Heart right ventricle (tissue), 16 donors: ENCODE results near the gene PCNP. TPM values are rescaled to one million over a fixed set of nuclear protein-coding genes. Genes with fewer than 3 reads are reported as not detected.

Experiments used
- ATAC-seq, 8 donors: fragments of 200-7000 bp; cut with Tn5 transposase; one replicate each; pipeline ENCODE4 v1.9.1; 2020; ENCODE audit warnings: mild to moderate bottlenecking in 8 of 8, moderate library complexity in 8 of 8, moderate number of reproducible peaks in 1 of 8
- DNase-seq, 2 donors: peaks; one replicate each; pipeline ENCODE4 v3.0.0-alpha.2; 2020
- H3K27ac ChIP-seq, 10 donors: fragments of 200-600 bp; sonication (generic) in 2 of 10; one replicate each; pipeline versions ENCODE4 v1.5.0 to v1.8.0; 2020 to 2022; ENCODE audit warnings: mild to moderate bottlenecking in 3 of 10
- H3K27me3 ChIP-seq, 7 donors: fragments of 200-600 bp; one replicate each; pipeline ENCODE4 v1.8.0; 2021 to 2022; ENCODE audit warnings: mild to moderate bottlenecking in 2 of 7
- H3K36me3 ChIP-seq, 9 donors: fragments of 200-600 bp; sonication (generic) in 1 of 9; one replicate each; pipeline versions ENCODE4 v1.5.0 to v1.8.0; 2020 to 2022; ENCODE audit warnings: mild to moderate bottlenecking in 2 of 9
- H3K4me1 ChIP-seq, 9 donors: fragments of 200-600 bp; sonication (generic) in 1 of 9; one replicate each; pipeline versions ENCODE4 v1.5.0 to v1.8.0; 2020 to 2022; ENCODE audit warnings: mild to moderate bottlenecking in 4 of 9
- H3K4me3 ChIP-seq, 10 donors: fragments of 200-600 bp; sonication (generic) in 2 of 10; one replicate each; pipeline versions ENCODE4 v1.5.0 to v1.8.0; 2020 to 2022; ENCODE audit warnings: mild to moderate bottlenecking in 7 of 10, moderate library complexity in 2 of 10
- H3K9me3 ChIP-seq, 11 donors: fragments of 200-600 bp in 10 of 11; sonication (generic) in 2 of 11; one replicate each; pipeline versions ENCODE4 v1.5.0 to v1.8.0; 2013 to 2022; ENCODE audit warnings: mild to moderate bottlenecking in 2 of 11, control low read depth in 1 of 11, moderate library complexity in 1 of 11
- CTCF ChIP-seq, 9 donors: fragments of 200-600 bp; sonication (generic) in 2 of 9; IDR thresholded peaks; one replicate each; pipeline versions ENCODE4 v1.5.0 to v1.8.0; 2021 to 2022; ENCODE audit warnings: antibody characterized with exemption in 9 of 9, mild to moderate bottlenecking in 5 of 9, moderate library complexity in 1 of 9
- WGBS, 2 donors: extraction: QIAGEN DNeasy Blood & Tissue Kit; methylation state at CpG; one replicate each; pipeline ENCODE4 v1.1.7; 2013; ENCODE audit warnings: inconsistent platforms in 1 of 2; 5-methylcytosine and 5-hydroxymethylcytosine counted together
- intact Hi-C, 10 donors: fragments of 100-400 bp; cut with DNase I; formaldehyde crosslinking; loops; one replicate each; pipeline versions ENCODE4 v1.11.1 to v1.14.2; 2022
- polyA plus RNA-seq, 2 donors: library from polyadenylated mRNA; stranded (reverse); fragments of 200-250 nt; gene quantifications; one replicate each; pipeline ENCODE4 v1.2.3, GENCODE V29; 2013
- total RNA-seq, 10 donors: library from RNA; stranded (reverse); fragmentation: NEBNext Ultra II Directional in 3 of 10; extraction: Animal tissue kit (Norgen Biotek cat#: 25700) in 3 of 10; gene quantifications; one replicate each; pipeline versions ENCODE4 v1.2.1 to v1.2.4, GENCODE V29; 2021 to 2023
- donor health status: Arrhythmogenic right ventricular cardiomyopathy.
- donor health status: ischemic (EF 13 %, LVEDD 7.1; RV severe dilation, severe dysfunction).
- donor health status: healthy with polysubstance abuse.
- donor health status: DM: no; HTN: yes; CAD: no.
- donor health status: DM: no; HTN: no; CAD: no.
- donor health status: ischemic (EF 25% LVEDD 6.9; RV normal size, moderate dysfunction).
- donor health status: ischemic (EF 25% LVEDD 5.7; RV mildly dilated, moderate dysfunction).
- donor health status: healthy.
- donor health status: DM: yes; HTN: yes; CAD: no.
- donor health status: Ischemic cardiomyopathy.
- donor health status: ischemic (EF 35%, LVEDD 5.7; RV mildly dilated, moderate dysfunction).
- donor health status: nonischemic (EF 11% LVEDD 7.7; RV severe dilation, severe dysfunction).
- donor health status: DM: yes; HTN: yes; CAD: no.
- donor health status: PGD.
- donor health status: ischemic (EF 29% LVEDD 5.4; RV normal size, mild dysfunction).
- donor health status: nonischemic (EF 23%, LVEDD 6.1; RV moderate dilation, normal function).

Gene PCNP
- total and polyA plus RNA-seq, 12 donors: 64.3 to 145 (median 121) TPM

- WGBS, 2 donors: 76 to 82% methylated on average over 4 of the region's 4 CpGs
- DNase-seq (no peak), ATAC-seq (no peak)
- Histone ChIP-seq H3K4me3 (no peak overlapping the region), H3K27me3 (no peaks in the 10 kb centered on the region), H3K36me3 (no peaks in the 10 kb centered on the region), H3K9me3 (peaks cover 0 to 9% (median 0%) of the 10 kb centered on the region in 11 donors), H3K27ac (no peak overlapping the region), H3K4me1 (peaks cover 0 to 7% (median 0%) of the 10 kb centered on the region in 9 donors)
- no peak for TF ChIP-seq CTCF (IDR thresholded peaks at IDR 0.05)
- intact Hi-C loops: no loop called here
Observed at GRCh38 chr3:101529816-101530685, 43.9 kb upstream of the PCNP start.

GRCh38 chr3:101530686-101531047, 43.3 kb upstream of the PCNP start:
- Histone ChIP-seq H3K4me3 (no peak overlapping the region), H3K9me3 (peaks cover 0 to 3% (median 0%) of the 10 kb centered on the region in 11 donors), H3K36me3 (no peaks in the 10 kb centered on the region), H3K27me3 (no peaks in the 10 kb centered on the region), H3K27ac (no peak overlapping the region), H3K4me1 (peaks cover 0 to 7% (median 0%) of the 10 kb centered on the region in 9 donors)
- intact Hi-C loops: no loop called here
- 48 to 55% methylated on average over 2 of the region's 2 CpGs for WGBS, 2 donors
- ATAC-seq (no peak), DNase-seq (no peak)
- no peak for TF ChIP-seq CTCF (IDR thresholded peaks at IDR 0.05)

- no peaks in the 10 kb centered on the region for H3K27me3 ChIP-seq
Observed at GRCh38 chr3:101531473-101532086, 42.4 kb upstream of the PCNP start.

More at GRCh38 chr3:101531473-101532086, 42.4 kb upstream of the PCNP start:
- H3K4me3 ChIP-seq: no peak overlapping the region
- no peaks in the 10 kb centered on the region for H3K36me3 ChIP-seq
- intact Hi-C loops: no loop called here
- DNase-seq: no peak
- peaks cover 0 to 7% (median 0%) of the 10 kb centered on the region in 9 donors for H3K4me1 ChIP-seq
- no peak for TF ChIP-seq CTCF (IDR thresholded peaks at IDR 0.05)
- no peak for ATAC-seq
- no peak overlapping the region for H3K27ac ChIP-seq
- peaks cover 0 to 3% (median 0%) of the 10 kb centered on the region in 11 donors for H3K9me3 ChIP-seq
- 38 to 39% methylated on average over 2 of the region's 2 CpGs for whole genome bisulfite sequencing, 2 donors
